GM19238 (cell line): ENCODE data around the gene GSTM5.
"Not testable (repeated sequence)": the region's sequence is repeated elsewhere in the genome, so short reads cannot be mapped to it uniquely, and the experiment has no call there.

ENCODE experiments used
- DNase-seq: peaks from one replicate; pipeline ENCODE4 v3.0.0; 2011; ENCODE audit warnings: low spot score; ENCODE audit not compliant: insufficient read length

GSTM5 gene

DNA sequence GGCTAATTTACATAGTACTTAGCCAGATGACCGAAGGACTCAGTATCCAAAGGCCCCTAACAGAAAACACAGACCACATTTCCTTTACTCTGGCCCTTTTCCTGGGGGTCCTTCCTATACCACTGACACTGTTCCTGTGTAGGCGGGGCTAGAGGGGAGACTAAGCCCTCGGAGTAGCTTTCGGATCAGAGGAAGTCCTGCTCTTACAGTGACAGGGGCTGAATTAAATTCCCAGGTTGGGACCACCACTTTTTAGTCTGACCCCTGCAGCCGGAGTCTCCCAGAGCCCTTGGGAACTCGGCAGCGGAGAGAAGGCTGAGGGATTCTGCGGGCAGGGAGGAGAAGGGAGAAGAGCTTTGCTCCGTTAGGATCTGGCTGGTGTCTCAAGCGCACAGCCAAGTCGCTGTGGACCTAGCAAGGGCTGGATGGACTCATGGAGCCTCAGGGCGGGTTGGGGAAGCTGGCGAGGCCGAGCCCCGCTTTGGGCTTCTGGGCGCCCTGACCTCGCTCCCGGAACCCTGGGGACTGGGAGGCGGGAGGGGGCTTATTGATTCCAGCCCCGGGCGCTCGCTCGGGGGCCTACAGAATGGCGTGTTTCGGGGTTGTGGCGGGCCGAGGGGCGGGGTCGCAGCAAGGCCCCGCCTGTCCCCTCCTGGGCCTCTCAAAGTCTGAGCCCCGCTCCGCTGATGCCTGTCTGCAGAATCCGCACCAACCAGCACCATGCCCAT is at the start of gene GSTM5:
GSTM5 (plus strand) TSS at position 659 of the 728 bp plus-strand sequence; CDS start at position 721, 62 bp downstream.
- DNase-seq = not testable (repeated sequence)

DNA sequence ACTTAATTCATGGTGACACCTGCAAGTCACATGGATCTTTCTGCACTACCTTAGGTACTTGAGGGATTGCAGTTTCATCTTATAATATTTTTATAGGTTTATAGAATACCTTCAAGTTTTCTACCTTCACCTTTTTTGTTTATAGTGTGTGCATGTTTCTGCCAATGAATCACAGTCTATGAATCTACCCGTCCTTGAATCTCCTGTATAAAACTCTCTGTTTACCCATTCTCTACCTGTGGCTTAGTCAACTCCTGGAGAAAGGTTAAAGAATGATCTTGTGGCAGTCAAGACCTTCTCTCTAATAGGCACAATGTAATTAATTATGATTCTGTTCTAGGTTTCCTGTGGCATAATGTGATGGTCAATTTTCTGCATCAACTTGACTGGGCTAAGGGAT is 47.4 kb upstream of the GSTM5 start:
- DNase-seq = no peak

- DNase-seq = peak; percentile 60
These were observed 44.5 kb upstream of the GSTM5 start, which contains the start of gene GSTM2 for GRCh38 chr1:109667452-109668122. Gene GSTM2, plus strand, starts transcription at chr1:109668057. Its CDS starts 59 bp downstream, at chr1:109668116.

- DNase-seq = no peak
These were observed 43.8 kb upstream of the GSTM5 start for GRCh38 chr1:109668123-109668775.

DNA sequence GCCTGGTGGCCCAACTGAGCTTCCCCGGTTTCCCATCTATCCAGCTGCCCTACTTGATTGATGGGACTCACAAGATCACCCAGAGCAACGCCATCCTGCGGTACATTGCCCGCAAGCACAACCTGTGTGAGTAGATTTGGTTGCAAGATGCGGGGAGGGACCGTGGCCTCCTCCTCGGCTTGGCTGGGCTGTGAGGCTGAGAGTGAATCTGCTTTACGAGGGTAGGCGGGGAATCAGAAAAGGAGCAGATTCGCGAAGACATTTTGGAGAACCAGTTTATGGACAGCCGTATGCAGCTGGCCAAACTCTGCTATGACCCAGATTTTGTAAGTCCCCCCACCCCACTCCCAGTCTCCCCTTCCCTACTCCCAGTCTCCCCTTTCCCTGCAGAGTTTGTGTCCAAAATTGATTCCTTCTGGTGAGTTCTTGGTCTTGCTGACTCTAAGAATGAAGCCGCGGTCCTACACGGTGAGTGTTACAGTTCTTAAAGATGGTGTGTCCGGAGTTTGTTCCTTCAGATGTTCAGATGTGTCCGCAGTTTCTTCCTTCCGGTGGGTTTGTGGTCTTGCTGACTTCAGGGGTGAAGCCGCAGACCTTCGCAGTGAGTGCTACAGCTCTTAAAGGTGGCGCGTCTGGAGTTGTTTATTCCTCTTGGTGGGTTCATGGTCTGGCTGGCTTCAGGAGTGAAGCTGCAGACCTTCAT is 42.7 kb upstream of the GSTM5 start:
- DNase-seq = no peak

DNA sequence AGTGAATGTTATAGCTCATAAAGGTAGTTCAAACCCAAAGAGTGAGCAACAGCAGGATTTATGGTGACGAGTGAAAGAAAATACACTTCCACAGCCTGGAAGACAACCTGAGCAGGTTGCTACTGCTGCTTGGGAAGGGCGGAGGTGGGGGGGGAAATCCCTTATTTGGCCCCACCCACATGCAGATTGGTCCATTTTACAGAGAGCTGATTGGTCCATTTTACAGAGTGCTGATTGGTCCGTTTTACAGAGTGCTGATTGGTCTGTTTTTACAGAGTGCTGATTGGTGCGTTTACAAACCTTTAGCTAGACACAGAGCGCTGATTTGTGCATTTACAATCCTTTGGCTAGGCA is 42.1 kb upstream of the GSTM5 start:
- DNase-seq = not testable (repeated sequence)

GRCh38 chr1:109671067-109671466 is 41.0 kb upstream of the GSTM5 start:
- no peak for DNase-seq

DNA sequence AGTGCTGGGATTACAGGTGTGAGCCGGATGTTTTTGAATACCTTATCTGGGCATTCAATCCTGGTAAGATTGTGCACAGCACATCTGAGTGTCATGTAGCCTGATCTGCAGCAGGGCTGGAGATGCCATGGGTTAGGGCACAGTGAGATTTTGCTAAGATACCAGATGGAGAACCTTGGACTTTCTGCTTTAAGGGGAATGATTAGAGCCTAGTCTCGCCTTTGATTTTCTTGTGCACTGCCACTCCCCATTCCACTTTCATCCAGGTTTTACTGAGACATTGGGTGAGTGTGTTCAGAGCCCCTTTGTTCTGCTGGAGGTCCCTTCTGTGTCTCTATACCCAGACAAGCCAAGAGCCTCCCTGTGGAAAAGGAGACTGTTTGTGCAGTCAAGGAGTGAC is 38.2 kb upstream of the GSTM5 start:
- not testable (repeated sequence) for DNase-seq

DNA sequence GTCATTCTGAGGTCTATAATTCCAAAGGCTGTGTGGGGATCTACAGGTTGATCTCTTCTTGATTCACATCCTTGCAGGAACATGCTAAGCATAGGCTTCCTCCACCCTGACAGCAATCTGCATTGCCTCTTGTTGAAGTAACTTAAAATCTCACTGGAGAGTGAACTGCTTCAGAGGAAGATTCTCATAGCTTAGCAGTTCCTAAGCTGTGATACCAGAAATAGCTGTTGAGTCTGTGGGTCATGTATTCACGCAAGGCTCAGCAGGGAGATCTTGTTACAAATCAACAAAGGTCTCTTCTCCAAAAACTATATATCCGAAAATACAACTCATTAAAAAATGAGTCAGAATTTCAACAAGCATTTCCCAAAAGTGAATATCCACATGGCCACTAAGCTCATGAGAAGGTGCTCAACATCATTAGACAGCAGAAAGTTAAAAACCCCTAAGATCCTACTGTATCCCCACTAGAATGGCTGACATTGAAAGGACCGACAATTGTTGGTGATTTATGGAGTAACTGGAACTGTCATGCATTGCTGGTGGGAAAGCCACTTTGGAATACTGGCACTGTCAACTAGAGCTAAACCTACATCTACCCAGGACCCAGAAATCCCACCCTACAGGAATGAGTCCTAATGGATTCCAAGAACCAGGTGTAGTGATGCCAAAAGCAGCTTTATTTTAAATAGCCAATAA is 35.2 kb upstream of the GSTM5 start:
- not testable (repeated sequence) for DNase-seq

GRCh38 chr1:109677459-109677858 is 34.6 kb upstream of the GSTM5 start:
- no peak for DNase-seq

DNA sequence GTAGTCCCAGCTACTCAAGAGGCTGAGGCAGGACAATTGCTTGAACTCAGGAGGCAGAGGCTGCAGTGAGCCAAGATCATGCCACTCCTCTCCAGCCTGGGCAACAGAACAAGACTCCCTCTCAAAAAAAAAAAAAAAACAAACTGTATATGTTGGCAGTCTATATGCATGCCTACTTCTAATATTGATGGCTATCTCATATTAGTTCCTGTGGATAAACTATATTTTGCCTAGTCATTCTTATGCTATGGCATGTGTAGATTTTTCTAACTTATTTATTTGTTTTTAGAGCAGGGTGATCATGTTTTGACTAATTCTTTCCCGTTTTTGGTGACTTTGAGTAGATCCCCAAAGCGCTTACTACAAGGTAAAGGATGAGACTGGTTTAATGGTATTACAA is 33.4 kb upstream of the GSTM5 start:
- not testable (repeated sequence) for DNase-seq

- DNase-seq = not testable (repeated sequence)
These were observed 27.3 kb upstream of the GSTM5 start for GRCh38 chr1:109684777-109685176.

- not testable (repeated sequence) for DNase-seq
These were observed 26.7 kb upstream of the GSTM5 start for GRCh38 chr1:109685399-109685798.

DNA sequence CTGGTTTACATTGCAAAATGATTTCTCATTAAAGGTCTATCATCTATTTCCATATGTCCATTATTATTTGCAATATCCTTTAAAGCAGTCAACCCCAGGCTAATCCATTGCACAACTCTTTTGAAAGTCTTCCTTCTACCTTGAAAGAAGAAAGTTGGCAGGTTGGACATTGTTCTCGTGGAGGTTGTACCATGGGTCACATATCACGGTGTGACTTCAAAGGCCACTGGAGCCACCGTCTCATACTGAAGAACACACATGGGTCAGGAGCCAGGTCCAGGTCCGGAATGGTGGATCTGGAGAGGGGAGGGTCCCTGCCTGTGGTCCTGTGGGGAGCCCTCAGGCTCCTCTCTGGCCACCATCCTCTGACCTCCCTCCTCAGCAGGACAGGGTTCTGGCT is 26.2 kb upstream of the GSTM5 start:
- not testable (repeated sequence) for DNase-seq

GRCh38 chr1:109687109-109687508 is 24.9 kb upstream of the GSTM5 start:
- not testable (repeated sequence) for DNase-seq

GRCh38 chr1:109687641-109688499 is 24.2 kb upstream of the GSTM5 start, which contains the start of gene GSTM1:
Gene GSTM1, plus strand, starts transcription at chr1:109687817. Its CDS starts 57 bp downstream, at chr1:109687874.
- DNase-seq = peak; percentile 55

DNA sequence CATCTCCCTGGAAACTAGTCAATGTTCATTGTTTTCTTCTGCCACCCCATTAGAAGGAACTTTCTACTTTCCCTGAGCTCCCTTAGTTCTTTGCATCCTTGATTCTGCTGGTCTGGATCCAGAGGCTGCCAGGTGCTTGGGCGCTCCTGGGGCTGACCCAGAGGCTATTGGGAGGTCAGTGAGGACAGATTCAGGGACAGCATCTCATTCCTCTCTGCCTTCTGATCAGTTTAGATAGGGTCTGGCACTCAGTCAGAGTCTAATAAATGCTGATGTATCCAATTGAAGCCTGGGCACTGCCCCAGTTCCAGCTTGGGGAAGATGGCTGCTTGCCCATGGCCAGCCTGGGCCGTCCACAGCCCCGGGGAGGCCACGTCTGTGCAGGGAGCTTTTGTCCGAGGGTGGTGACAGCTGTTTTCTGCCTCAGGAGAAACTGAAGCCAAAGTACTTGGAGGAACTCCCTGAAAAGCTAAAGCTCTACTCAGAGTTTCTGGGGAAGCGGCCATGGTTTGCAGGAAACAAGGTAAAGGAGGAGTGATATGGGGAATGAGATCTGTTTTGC is 22.1 kb upstream of the GSTM5 start:
- no peak for DNase-seq

GRCh38 chr1:109691759-109692158 is 20.3 kb upstream of the GSTM5 start:
- no peak for DNase-seq

- not testable (repeated sequence) for DNase-seq
These were observed 17.7 kb upstream of the GSTM5 start for GRCh38 chr1:109694400-109694799.

GRCh38 chr1:109695138-109695537 is 16.9 kb upstream of the GSTM5 start:
- DNase-seq = not testable (repeated sequence)
